Naive thymus-derived CD4-positive, alpha-beta T cell (primary cell): ENCODE results near the gene ANP32A. TPM values are rescaled to one million over a fixed set of nuclear protein-coding genes. Genes with fewer than 3 reads are reported as not detected.

Source experiments
- ATAC-seq: fragments of 150-1000 bp; cut with Tn5 transposase; 2 replicates; pipeline ENCODE4 v1.10.0; 2021; ENCODE audit warnings: mild to moderate bottlenecking, moderate library complexity
- CTCF ChIA-PET: fragments of 350-600 bp; sonication (Branson Sonifier 250); formaldehyde crosslinking; loops from one replicate; lab custom pipeline; 2021; ENCODE audit warnings: antibody characterized with exemption; lab: Charles Lee
- POLR2A ChIA-PET: fragments of 350-600 bp; sonication (Branson Sonifier 250); formaldehyde crosslinking; loops from one replicate; lab custom pipeline; 2021; ENCODE audit warnings: antibody characterized with exemption, inconsistent platforms; lab: Charles Lee
- DNase-seq, 9 donors: peaks; one replicate each; pipeline versions ENCODE4 v3.0.0 to v3.0.0-alpha.2; 2020 to 2022; ENCODE audit warnings: mixed read lengths in 1 of 9
- H3K27ac ChIP-seq: one replicate; pipeline ENCODE4 v1.7.0; 2013; ENCODE audit warnings: mild to moderate bottlenecking, low read depth, low read length, moderate library complexity
- H3K27me3 ChIP-seq, 2 donors: one replicate each; pipeline ENCODE4 v1.7.0; 2013; ENCODE audit warnings: low read length in 2 of 2, mild to moderate bottlenecking in 2 of 2, moderate library complexity in 2 of 2; ENCODE audit not compliant: control insufficient read depth in 2 of 2, insufficient read depth in 2 of 2
- H3K36me3 ChIP-seq, 3 experiments: 1 replicate in 2 of 3; 2 replicates in 1 of 3; pipeline ENCODE4 v1.7.0; 2013; ENCODE audit warnings: low read length in 3 of 3, mild to moderate bottlenecking in 3 of 3, moderate library complexity in 1 of 3; ENCODE audit not compliant: insufficient read depth in 3 of 3, control insufficient read depth in 2 of 3
- H3K4me1 ChIP-seq, 2 donors: one replicate each; pipeline ENCODE4 v1.7.0; 2013; ENCODE audit warnings: low read length in 2 of 2, mild to moderate bottlenecking in 2 of 2, moderate library complexity in 1 of 2; ENCODE audit not compliant: control insufficient read depth in 2 of 2, insufficient read depth in 2 of 2
- H3K4me3 ChIP-seq: 2 replicates; pipeline ENCODE4 v1.7.0; 2013; ENCODE audit warnings: mild to moderate bottlenecking, low read length
- H3K9me3 ChIP-seq, 3 experiments: 1 replicate in 2 of 3; 2 replicates in 1 of 3; pipeline ENCODE4 v1.7.0; 2013; ENCODE audit warnings: low read length in 3 of 3; ENCODE audit not compliant: control insufficient read depth in 2 of 3
- H3K27ac Mint-ChIP-seq, 9 donors: one replicate each; pipeline ENCODE4 v1.8.0; 2020 to 2022; ENCODE audit warnings: mixed read lengths in 9 of 9, mild to moderate bottlenecking in 8 of 9, moderate library complexity in 5 of 9, inconsistent platforms in 2 of 9
- H3K27me3 Mint-ChIP-seq, 5 donors: one replicate each; pipeline ENCODE4 v1.8.0; 2021 to 2022; ENCODE audit warnings: mixed read lengths in 5 of 5, mild to moderate bottlenecking in 1 of 5
- H3K36me3 Mint-ChIP-seq, 5 donors: one replicate each; pipeline ENCODE4 v1.8.0; 2020 to 2022; ENCODE audit warnings: mixed read lengths in 5 of 5, mild to moderate bottlenecking in 3 of 5, inconsistent platforms in 1 of 5
- H3K4me1 Mint-ChIP-seq, 7 donors: one replicate each; pipeline ENCODE4 v1.8.0; 2020 to 2022; ENCODE audit warnings: mixed read lengths in 7 of 7, mild to moderate bottlenecking in 3 of 7, inconsistent platforms in 1 of 7
- H3K4me3 Mint-ChIP-seq, 10 donors: one replicate each; pipeline ENCODE4 v1.8.0; 2020 to 2022; ENCODE audit warnings: mild to moderate bottlenecking in 10 of 10, mixed read lengths in 10 of 10, moderate library complexity in 6 of 10, inconsistent platforms in 2 of 10
- H3K9me3 Mint-ChIP-seq, 11 donors: one replicate each; pipeline ENCODE4 v1.8.0; 2020 to 2022; ENCODE audit warnings: mixed read lengths in 11 of 11, mild to moderate bottlenecking in 4 of 11, inconsistent platforms in 1 of 11, moderate library complexity in 1 of 11
- intact Hi-C, 2 donors: fragments of 100-400 bp; cut with micrococcal nuclease; formaldehyde crosslinking; loops; one replicate each; pipeline ENCODE4 v1.15.1; 2023
- polyA plus RNA-seq, 2 donors: library from polyadenylated mRNA; unstranded; fragments of 300-500 nt; fragmentation: Illumina TruSeq; gene quantifications; one replicate each; pipeline ENCODE4 v1.2.3, GENCODE V29; 2021
- total RNA-seq, 6 experiments: library from RNA in 5 of 6; stranded (reverse) in 5 of 6; gene quantifications; 1 replicate in 5 of 6; 2 replicates in 1 of 6; pipeline ENCODE4 v1.2.3 and lab custom pipeline; 2021 to 2026

The ANP32A gene
- total and polyA plus RNA-seq, 7 experiments from 2014 or later, result 86.1 to 229 (median 111) TPM

DNA sequence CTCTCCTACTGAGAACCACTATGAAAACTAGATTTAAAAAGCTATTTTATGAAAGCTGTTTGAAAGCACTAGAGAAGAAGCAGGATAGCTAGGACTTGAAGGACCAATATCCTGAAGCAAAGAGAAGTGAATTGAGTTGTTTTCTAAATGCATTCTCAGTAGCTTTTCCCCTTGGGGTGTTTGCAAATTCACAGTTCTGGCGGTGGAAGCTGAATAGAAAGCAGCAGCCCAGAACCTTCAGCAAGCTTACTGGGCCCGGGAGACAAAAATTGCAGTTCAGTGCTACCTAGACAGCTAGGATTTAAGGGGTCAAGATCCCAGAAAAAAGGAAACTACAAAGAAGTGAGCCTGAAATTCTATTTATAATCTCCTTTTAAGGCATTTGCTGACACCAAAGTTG, 31.3 kb upstream of the ANP32A start:
- Histone ChIP-seq H3K4me1 (no peaks in the 10 kb centered on the region), H3K9me3 (peaks cover 0 to 4% (median 0%) of the 10 kb centered on the region in 3 experiments), H3K27me3 (no peaks in the 10 kb centered on the region), H3K4me3 (no peak overlapping the region), H3K36me3 (no peaks in the 10 kb centered on the region), H3K27ac (no peak overlapping the region)
- ChIA-PET POLR2A (no interaction called here), CTCF (interaction anchor here (0.6 kb wide), 1 partner anchor 23 kb away, joined by 4 read pairs; no protein-coding TSS in a partner anchor)
- peaks cover 0 to 5% (median 4%) of the 10 kb centered on the region in 5 donors for H3K36me3 Mint-ChIP-seq
- no peaks in the 10 kb centered on the region for H3K4me1 Mint-ChIP-seq
- H3K27ac Mint-ChIP-seq, result no peak overlapping the region
- intact Hi-C loops, result no loop called here
- H3K9me3 Mint-ChIP-seq, result peaks cover 0 to 12% (median 7%) of the 10 kb centered on the region in 11 donors
- DNase-seq (no peak), ATAC-seq (no peak)
- peaks cover 6 to 58% (median 17%) of the 10 kb centered on the region in 5 donors for H3K27me3 Mint-ChIP-seq
- no peak overlapping the region for H3K4me3 Mint-ChIP-seq

DNA sequence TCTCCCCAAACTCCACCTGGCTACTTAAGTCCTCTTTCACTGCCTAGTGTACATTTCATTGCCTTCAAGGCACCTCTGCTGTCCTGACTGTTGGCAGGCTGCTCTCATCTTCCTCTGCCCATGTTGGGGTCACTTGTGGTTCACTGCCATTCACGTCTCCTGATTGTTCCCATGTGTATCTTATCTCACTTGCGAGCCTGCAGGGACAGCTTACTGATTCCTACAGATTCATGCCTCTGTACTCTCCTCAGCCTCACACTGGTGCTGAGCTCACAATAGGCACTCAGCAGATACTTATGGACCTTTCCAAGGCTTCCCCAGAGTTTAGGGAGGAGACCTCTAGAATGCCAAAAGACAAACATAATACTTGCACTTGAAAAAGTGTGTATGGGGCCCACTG, 28.8 kb upstream of the ANP32A start:
- no peak overlapping the region for H3K27ac Mint-ChIP-seq
- H3K4me3 Mint-ChIP-seq, result no peak overlapping the region
- intact Hi-C loops, result no loop called here
- CTCF ChIA-PET, result no interaction called here
- Histone ChIP-seq H3K27ac (no peak overlapping the region), H3K4me3 (no peak overlapping the region), H3K27me3 (peaks cover 5 to 6% of the 10 kb centered on the region in 2 donors), H3K4me1 (no peaks in the 10 kb centered on the region), H3K9me3 (no peaks in the 10 kb centered on the region), H3K36me3 (no peaks in the 10 kb centered on the region)
- POLR2A ChIA-PET, result no interaction called here
- DNase-seq, result no peak
- peaks cover 0 to 5% (median 0%) of the 10 kb centered on the region in 7 donors for H3K4me1 Mint-ChIP-seq
- peaks cover 17 to 59% (median 28%) of the 10 kb centered on the region in 5 donors for H3K27me3 Mint-ChIP-seq
- no peaks in the 10 kb centered on the region for H3K9me3 Mint-ChIP-seq
- ATAC-seq, result no peak
- H3K36me3 Mint-ChIP-seq, result no peaks in the 10 kb centered on the region

DNA sequence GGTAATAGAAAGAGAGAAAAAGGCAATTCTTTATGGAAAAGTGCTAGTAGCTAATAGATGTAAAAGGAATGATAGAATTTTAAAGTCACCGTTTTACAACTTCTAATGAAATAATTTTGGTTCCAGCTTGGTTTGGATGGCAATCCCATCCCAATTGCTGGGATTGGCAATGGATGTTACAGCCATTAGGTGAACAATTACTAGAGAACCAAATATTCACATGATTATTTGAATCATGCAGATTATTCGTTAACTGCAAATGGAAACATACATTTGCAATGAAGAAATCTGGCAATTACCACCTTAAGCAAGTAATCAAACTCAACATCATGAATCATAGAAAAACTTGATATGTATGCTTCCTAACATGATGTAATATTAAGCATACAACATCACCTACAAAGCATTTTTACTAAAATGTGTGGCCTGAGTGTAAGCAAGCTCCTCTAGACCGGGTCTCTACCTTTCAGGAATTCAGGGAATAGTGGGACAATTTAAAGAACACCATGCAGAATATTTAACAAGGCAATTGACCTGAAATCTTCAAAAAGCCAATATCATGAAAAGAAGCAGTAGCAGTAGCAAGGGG, 26.2 kb upstream of the ANP32A start:
- Mint-ChIP-seq H3K36me3 (no peaks in the 10 kb centered on the region), H3K9me3 (peaks cover 0 to 2% (median 0%) of the 10 kb centered on the region in 11 donors), H3K27me3 (peaks cover 39 to 61% (median 46%) of the 10 kb centered on the region in 5 donors), H3K4me3 (no peak overlapping the region), H3K4me1 (peaks cover 4 to 18% (median 11%) of the 10 kb centered on the region in 7 donors), H3K27ac (no peak overlapping the region)
- DNase-seq (no peak), ATAC-seq (no peak)
- Histone ChIP-seq H3K27ac (no peak overlapping the region), H3K27me3 (peaks cover 6 to 14% of the 10 kb centered on the region in 2 donors), H3K4me1 (peaks cover 0 to 8% of the 10 kb centered on the region in 2 donors), H3K4me3 (no peak overlapping the region), H3K36me3 (no peaks in the 10 kb centered on the region), H3K9me3 (no peaks in the 10 kb centered on the region)
- intact Hi-C loops, result no loop called here
- POLR2A ChIA-PET, result no interaction called here
- CTCF ChIA-PET, result no interaction called here

DNA sequence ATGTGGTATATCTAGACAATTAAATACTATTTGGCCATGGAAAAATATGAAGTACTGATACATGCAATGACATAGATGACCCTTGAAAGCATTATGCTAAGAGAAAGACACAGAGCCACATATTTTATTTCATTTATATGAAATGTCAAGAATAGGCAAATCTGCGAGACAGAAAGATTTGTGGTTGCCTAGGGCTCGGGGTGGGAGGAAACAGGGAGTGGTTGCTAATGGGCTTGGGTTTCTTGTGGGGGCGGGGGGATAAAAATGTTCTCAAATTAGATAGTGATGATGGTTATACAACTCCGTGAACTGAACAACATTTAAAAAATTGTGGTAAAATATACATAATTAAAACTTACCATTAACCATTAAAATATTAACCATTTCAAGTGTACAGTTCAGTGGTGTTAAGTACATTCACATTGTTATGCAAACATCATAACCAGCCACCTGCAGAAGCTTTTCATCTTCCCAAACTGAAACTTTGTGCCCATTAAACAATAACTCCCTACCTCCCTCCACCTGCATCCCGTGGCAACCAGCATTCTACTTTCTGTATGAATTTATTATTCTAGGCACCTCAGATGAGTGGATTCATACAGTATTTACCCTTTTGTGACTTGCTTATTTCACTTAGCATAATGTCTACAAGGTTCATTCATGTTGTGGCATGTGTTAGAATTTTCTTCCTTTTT, 24.3 kb upstream of the ANP32A start:
- H3K27me3 ChIP-seq, result peaks cover 6 to 14% of the 10 kb centered on the region in 2 donors
- no peak for DNase-seq
- H3K27me3 Mint-ChIP-seq, result peaks cover 51 to 74% (median 60%) of the 10 kb centered on the region in 5 donors

DNA sequence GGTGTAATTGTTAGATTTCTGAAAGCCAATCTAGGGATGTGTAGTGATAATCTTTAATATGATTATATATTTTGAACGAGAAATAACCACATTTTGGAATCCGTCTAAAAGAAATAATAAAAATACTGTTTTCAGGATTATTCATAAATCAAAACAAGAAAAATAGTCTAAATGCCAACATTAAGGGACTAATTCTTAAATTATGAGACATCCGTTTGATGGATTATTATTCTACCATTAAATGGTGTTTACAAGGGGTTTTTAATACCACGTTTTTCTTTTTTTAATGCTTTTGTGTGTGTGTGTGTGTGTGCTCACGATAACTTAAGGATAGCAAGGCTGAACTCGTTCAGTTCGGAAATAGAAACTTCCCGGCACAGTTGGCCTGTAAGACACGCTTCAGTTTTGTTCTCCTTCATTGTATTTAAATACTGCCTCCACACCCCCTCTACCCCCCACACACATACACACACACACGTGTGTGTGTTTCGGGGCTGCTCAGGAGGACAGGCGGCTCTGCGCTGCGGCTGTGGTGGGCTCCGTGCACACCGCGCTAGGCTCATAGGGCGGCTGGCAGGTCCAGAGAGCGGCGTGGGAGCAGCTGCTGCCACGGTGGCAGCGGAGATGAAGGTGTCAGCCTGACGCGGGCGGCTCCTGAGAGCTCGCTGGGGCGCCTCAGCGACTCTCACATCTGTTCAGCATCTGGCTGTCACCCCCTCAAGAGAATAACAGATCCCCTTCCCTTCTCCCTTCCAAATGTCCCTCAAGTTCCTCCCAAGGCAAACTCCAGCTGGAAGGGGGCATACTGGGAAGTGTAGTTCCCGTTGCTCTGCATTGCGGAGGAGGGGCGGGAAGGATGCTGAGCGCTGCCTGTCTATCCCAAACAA, 23.0 kb upstream of the ANP32A start:
- H3K9me3 Mint-ChIP-seq, result peaks cover 0 to 2% (median 0%) of the 10 kb centered on the region in 11 donors
- intact Hi-C loops, result no loop called here
- Histone ChIP-seq H3K9me3 (no peaks in the 10 kb centered on the region), H3K27ac (no peak overlapping the region), H3K36me3 (no peaks in the 10 kb centered on the region), H3K4me3 (no peak overlapping the region), H3K27me3 (peaks cover 6 to 14% of the 10 kb centered on the region in 2 donors), H3K4me1 (peaks cover 0 to 8% of the 10 kb centered on the region in 2 donors)
- peak in 6 of 9 donors; percentile 24 to 40 (median 29) for DNase-seq
- POLR2A ChIA-PET, result interaction anchor here (1.3 kb wide), 1 partner anchor 10 kb away, joined by 5 read pairs; no protein-coding TSS in a partner anchor
- H3K27ac Mint-ChIP-seq, result no peak overlapping the region
- CTCF ChIA-PET, result interaction anchor here (0.7 kb wide), 1 partner anchor 275 kb away, joined by 3 read pairs; no protein-coding TSS in a partner anchor
- no peaks in the 10 kb centered on the region for H3K36me3 Mint-ChIP-seq
- peaks cover 57 to 79% (median 66%) of the 10 kb centered on the region in 5 donors for H3K27me3 Mint-ChIP-seq
- H3K4me3 Mint-ChIP-seq, result peak overlapping the region; percentile 29 to 83 (median 74)
- peaks cover 4 to 18% (median 11%) of the 10 kb centered on the region in 7 donors for H3K4me1 Mint-ChIP-seq
- ATAC-seq, result peak; percentile 54

More for the DNA sequence above, 24.3 kb upstream of the ANP32A start:
- no peak overlapping the region for H3K4me3 Mint-ChIP-seq
- ATAC-seq, result no peak
- Histone ChIP-seq H3K27ac (no peak overlapping the region), H3K9me3 (no peaks in the 10 kb centered on the region), H3K4me1 (peaks cover 0 to 8% of the 10 kb centered on the region in 2 donors), H3K4me3 (no peak overlapping the region), H3K36me3 (no peaks in the 10 kb centered on the region)
- peaks cover 4 to 18% (median 11%) of the 10 kb centered on the region in 7 donors for H3K4me1 Mint-ChIP-seq
- intact Hi-C loops, result no loop called here
- ChIA-PET CTCF (no interaction called here), POLR2A (interaction anchor here (1.3 kb wide), 1 partner anchor 11 kb away, joined by 5 read pairs; no protein-coding TSS in a partner anchor)
- H3K9me3 Mint-ChIP-seq, result peaks cover 0 to 2% (median 0%) of the 10 kb centered on the region in 11 donors
- H3K36me3 Mint-ChIP-seq, result no peaks in the 10 kb centered on the region
- no peak overlapping the region for H3K27ac Mint-ChIP-seq

DNA sequence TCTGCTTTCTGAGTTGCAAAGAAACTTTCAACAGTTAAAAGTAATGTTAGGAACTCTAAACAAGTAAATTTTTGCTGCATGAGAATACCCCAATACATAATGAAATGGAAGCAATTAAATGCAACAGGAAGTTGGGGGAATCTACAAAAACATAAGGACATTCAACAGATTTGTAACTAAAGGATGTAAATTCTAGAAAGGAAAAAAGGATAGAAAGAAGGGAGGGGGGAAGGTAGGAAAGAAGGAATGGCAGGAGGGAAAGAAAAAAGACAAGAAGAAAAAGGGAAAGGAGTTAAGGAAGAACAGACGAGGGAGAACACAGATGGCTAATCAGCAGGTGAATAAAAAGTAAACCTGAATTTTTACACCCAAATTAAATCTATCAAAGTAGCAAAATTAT, 22.3 kb upstream of the ANP32A start:
- DNase-seq (no peak), ATAC-seq (no peak)
- intact Hi-C loops, result no loop called here
- POLR2A ChIA-PET, result no interaction called here
- Histone ChIP-seq H3K9me3 (no peaks in the 10 kb centered on the region), H3K4me1 (peaks cover 0 to 8% of the 10 kb centered on the region in 2 donors), H3K36me3 (no peaks in the 10 kb centered on the region), H3K27me3 (peaks cover 6 to 14% of the 10 kb centered on the region in 2 donors), H3K4me3 (no peak overlapping the region), H3K27ac (no peak overlapping the region)
- no peak overlapping the region for H3K27ac Mint-ChIP-seq
- peaks cover 0 to 2% (median 0%) of the 10 kb centered on the region in 11 donors for H3K9me3 Mint-ChIP-seq
- H3K4me3 Mint-ChIP-seq, result peak overlapping the region in 6 of 10 donors; percentile 4 to 44 (median 15)
- H3K27me3 Mint-ChIP-seq, result peaks cover 57 to 79% (median 66%) of the 10 kb centered on the region in 5 donors
- no peaks in the 10 kb centered on the region for H3K36me3 Mint-ChIP-seq
- CTCF ChIA-PET, result no interaction called here
- H3K4me1 Mint-ChIP-seq, result peaks cover 4 to 18% (median 11%) of the 10 kb centered on the region in 7 donors
